Measurements from ENCODE around the gene CAPN13.

The CAPN13 gene

GRCh38 chr2:30764021-30764800 is 43.0 kb downstream of the CAPN13 start:
- DNase-seq (ENCODE audit: low read depth in 2 of 3, low spot score in 2 of 3), result no peak

- no peak for DNase-seq (ENCODE audit: low read depth in 2 of 3, low spot score in 2 of 3)
These were observed 44.0 kb downstream of the CAPN13 start for GRCh38 chr2:30763151-30763660.

GRCh38 chr2:30761226-30761625 is 46.0 kb downstream of the CAPN13 start:
- DNase-seq (ENCODE audit: low read depth in 2 of 3, low spot score in 2 of 3), result no peak

GRCh38 chr2:30759481-30759880 is 47.8 kb downstream of the CAPN13 start:
- no peak for DNase-seq (ENCODE audit: low read depth in 2 of 3, low spot score in 2 of 3)

GRCh38 chr2:30758191-30758651 is 49.0 kb downstream of the CAPN13 start:
- no peak for DNase-seq (ENCODE audit: low read depth in 2 of 3, low spot score in 2 of 3)

GRCh38 chr2:30757749-30758148 is 49.5 kb downstream of the CAPN13 start:
- no peak for DNase-seq (ENCODE audit: low read depth in 2 of 3, low spot score in 2 of 3)

- DNase-seq (ENCODE audit: low read depth in 2 of 3, low spot score in 2 of 3), result no peak
These were observed 50.3 kb downstream of the CAPN13 start for GRCh38 chr2:30756971-30757370.

- no peak for DNase-seq (ENCODE audit: low read depth in 2 of 3, low spot score in 2 of 3)
These were observed 51.1 kb downstream of the CAPN13 start for GRCh38 chr2:30756051-30756719.

GRCh38 chr2:30753630-30754029 is 53.6 kb downstream of the CAPN13 start:
- DNase-seq (ENCODE audit: low read depth in 2 of 3, low spot score in 2 of 3), result no peak

GRCh38 chr2:30752811-30753210 is 54.4 kb downstream of the CAPN13 start:
- no peak for DNase-seq (ENCODE audit: low read depth in 2 of 3, low spot score in 2 of 3)

GRCh38 chr2:30747206-30747605 is 60.0 kb downstream of the CAPN13 start:
- DNase-seq (ENCODE audit: low read depth in 2 of 3, low spot score in 2 of 3), result no peak

- DNase-seq (ENCODE audit: low read depth in 2 of 3, low spot score in 2 of 3), result no peak
These were observed 62.4 kb downstream of the CAPN13 start for GRCh38 chr2:30744823-30745222.

GRCh38 chr2:30741576-30741975 is 65.7 kb downstream of the CAPN13 start:
- no peak for DNase-seq (ENCODE audit: low read depth in 2 of 3, low spot score in 2 of 3)

- DNase-seq (ENCODE audit: low read depth in 2 of 3, low spot score in 2 of 3), result no peak
These were observed 68.9 kb downstream of the CAPN13 start for GRCh38 chr2:30738141-30738911.

GRCh38 chr2:30737326-30737610 is 70.0 kb downstream of the CAPN13 start:
- no peak for DNase-seq (ENCODE audit: low read depth in 2 of 3, low spot score in 2 of 3)

- DNase-seq (ENCODE audit: low read depth in 2 of 3, low spot score in 2 of 3), result no peak
These were observed 70.6 kb downstream of the CAPN13 start for GRCh38 chr2:30736461-30737325.

- no peak for DNase-seq (ENCODE audit: low read depth in 2 of 3, low spot score in 2 of 3)
These were observed 73.2 kb downstream of the CAPN13 start for GRCh38 chr2:30733876-30734520.

GRCh38 chr2:30732876-30733275 is 74.4 kb downstream of the CAPN13 start:
- DNase-seq (ENCODE audit: low read depth in 2 of 3, low spot score in 2 of 3), result no peak

GRCh38 chr2:30732376-30732775 is 74.9 kb downstream of the CAPN13 start:
- DNase-seq (ENCODE audit: low read depth in 2 of 3, low spot score in 2 of 3), result no peak

- no peak for DNase-seq (ENCODE audit: low read depth in 2 of 3, low spot score in 2 of 3)
These were observed 75.5 kb downstream of the CAPN13 start for GRCh38 chr2:30731706-30732105.

All from activated CD8-positive, alpha-beta memory T cell treated with anti-CD3 and anti-CD28 coated beads for 48 hours (primary cell).